ENCODE results near the gene SLIT3. TPM values are rescaled to one million over a fixed set of nuclear protein-coding genes. Genes with fewer than 3 reads are reported as not detected.

SLIT3 gene
- polyA plus RNA-seq, 1 of the 3 experiments (the other 2 are of a cell fraction): 119 TPM

DNA sequence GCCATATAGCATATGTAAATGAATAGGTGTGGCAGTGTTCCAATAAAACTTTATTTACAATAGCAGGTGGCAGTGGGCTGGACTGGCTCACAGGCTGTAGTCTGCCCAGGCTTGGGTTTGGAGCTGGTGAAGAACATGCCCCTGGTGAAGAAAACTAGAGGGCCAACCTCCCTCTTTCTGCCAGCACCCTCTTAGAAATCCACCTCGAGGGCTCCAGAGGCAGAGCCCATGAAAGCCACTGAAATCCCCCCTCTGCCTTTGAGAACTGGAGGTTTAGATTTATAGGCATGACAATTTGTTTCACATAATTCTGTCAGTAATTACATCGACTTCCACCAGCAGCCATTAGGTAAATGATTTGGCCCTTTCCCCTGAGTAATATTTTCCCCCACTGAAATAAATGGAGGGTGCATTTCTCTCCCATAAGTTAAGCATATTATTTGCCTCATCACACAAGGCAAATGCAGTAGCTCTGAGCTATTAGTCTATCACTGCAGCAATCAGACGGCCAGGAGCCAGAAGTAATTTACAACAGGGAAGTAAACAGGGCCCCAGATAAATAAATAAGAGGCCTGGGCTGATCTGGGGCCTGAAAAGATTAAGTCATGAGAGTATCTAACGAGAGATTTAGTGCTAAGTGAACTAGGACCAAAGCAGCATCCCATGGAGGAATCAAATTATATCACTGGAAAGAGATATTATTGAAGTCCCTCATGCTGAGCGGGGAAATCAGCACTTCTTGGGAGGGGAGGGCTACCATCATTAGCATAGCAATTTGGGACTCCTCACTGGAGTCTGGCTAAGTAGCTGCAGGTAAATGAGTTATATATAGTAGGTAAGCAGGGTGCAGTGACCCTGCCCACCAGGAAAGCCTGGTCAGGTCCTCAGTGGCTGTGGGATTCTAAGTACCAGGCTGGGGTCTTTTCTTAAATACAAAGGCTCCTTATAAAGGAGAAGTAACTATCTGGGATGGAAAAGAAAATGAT, 123.9 kb downstream of the SLIT3 start (continued):
- TF ChIP-seq, protein P1, sequence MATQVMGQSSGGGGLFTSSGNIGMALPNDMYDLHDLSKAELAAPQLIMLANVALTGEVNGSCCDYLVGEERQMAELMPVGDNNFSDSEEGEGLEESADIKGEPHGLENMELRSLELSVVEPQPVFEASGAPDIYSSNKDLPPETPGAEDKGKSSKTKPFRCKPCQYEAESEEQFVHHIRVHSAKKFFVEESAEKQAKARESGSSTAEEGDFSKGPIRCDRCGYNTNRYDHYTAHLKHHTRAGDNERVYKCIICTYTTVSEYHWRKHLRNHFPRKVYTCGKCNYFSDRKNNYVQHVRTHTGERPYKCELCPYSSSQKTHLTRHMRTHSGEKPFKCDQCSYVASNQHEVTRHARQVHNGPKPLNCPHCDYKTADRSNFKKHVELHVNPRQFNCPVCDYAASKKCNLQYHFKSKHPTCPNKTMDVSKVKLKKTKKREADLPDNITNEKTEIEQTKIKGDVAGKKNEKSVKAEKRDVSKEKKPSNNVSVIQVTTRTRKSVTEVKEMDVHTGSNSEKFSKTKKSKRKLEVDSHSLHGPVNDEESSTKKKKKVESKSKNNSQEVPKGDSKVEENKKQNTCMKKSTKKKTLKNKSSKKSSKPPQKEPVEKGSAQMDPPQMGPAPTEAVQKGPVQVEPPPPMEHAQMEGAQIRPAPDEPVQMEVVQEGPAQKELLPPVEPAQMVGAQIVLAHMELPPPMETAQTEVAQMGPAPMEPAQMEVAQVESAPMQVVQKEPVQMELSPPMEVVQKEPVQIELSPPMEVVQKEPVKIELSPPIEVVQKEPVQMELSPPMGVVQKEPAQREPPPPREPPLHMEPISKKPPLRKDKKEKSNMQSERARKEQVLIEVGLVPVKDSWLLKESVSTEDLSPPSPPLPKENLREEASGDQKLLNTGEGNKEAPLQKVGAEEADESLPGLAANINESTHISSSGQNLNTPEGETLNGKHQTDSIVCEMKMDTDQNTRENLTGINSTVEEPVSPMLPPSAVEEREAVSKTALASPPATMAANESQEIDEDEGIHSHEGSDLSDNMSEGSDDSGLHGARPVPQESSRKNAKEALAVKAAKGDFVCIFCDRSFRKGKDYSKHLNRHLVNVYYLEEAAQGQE (IDR thresholded peaks at IDR 0.05; ENCODE audit: low read depth, low read length): no peak
- TF ChIP-seq POLR2AphosphoS5 (IDR thresholded peaks at IDR 0.05; ENCODE audit: low read depth, low read length) (no peak), TAF1 (IDR thresholded peaks at IDR 0.05; ENCODE audit: borderline replicate concordance, low read depth, low read length) (no peak), SMC3 (IDR thresholded peaks at IDR 0.05; ENCODE audit: low read depth, low read length) (peak; percentile 5; the same call in 1 of the 2 replicates), GATA2 (CRISPR knock-in tag; IDR thresholded peaks at IDR 0.05) (peak; percentile 96), RFX5 (IDR thresholded peaks at IDR 0.05; ENCODE audit: low read length) (peak; percentile 14; the same call in 1 of the 2 replicates), CHD2 (IDR thresholded peaks at IDR 0.05; ENCODE audit: low read length, partially characterized antibody) (peak; percentile 75), RCOR1 (IDR thresholded peaks at IDR 0.05; ENCODE audit: low read length) (peak; percentile 78), MXI1 (IDR thresholded peaks at IDR 0.05; ENCODE audit: low read depth, low read length) (0 out of 2 replicates have a peak, but pooled peaks have one; percentile 54)

- no peak for DNase-seq
- Histone ChIP-seq H3K27me3 (ENCODE audit: insufficient read depth) (no peaks in the 10 kb centered on the region), H3K4me2 (no peak overlapping the region), H3K36me3 (replicated peaks in 1 of 2; ENCODE audit: control insufficient read depth in 1 of 2, insufficient read depth in 2 of 2, low read length in 1 of 2) (peaks cover 0 to 29% of the 10 kb centered on the region in 2 experiments), H3K9me3 (no peaks in the 10 kb centered on the region), H3K27ac (ENCODE audit: low read depth in 2 of 2, low read length in 1 of 2) (peak overlapping the region; percentile 61 to 95), H3K9me2 (no peaks in the 10 kb centered on the region), H3K4me3 (ENCODE audit: low read depth in 2 of 2, low read length in 1 of 2) (no peak overlapping the region), H3K4me1 (ENCODE audit: control insufficient read depth in 1 of 2, insufficient read depth in 2 of 2, low read depth in 1 of 2, low read length in 1 of 2) (peaks cover 0 to 45% of the 10 kb centered on the region in 2 experiments; a peak in 2 of 4 replicates), H3K79me2 (ENCODE audit: insufficient read depth) (peaks cover 7% of the 10 kb centered on the region), H2AFZ (ENCODE audit: low read depth) (no peak overlapping the region), H3F3A (replicated peaks; ENCODE audit: insufficient read depth) (no peaks in the 10 kb centered on the region), H4K20me1 (ENCODE audit: insufficient read depth) (no peaks in the 10 kb centered on the region), H3K9ac (no peak overlapping the region)
- ChIA-PET CTCF (interaction anchor here (1.1 to 2.5 kb wide), 8 partner anchors 12 to 188 kb away, joined by 3 to 11 read pairs (median 5); partner anchors contain the start of gene SLIT3), POLR2A (interaction anchor here (1.5 kb wide), 1 partner anchor 76 kb away, joined by 3 read pairs; no protein-coding TSS in a partner anchor)
- WGBS (ENCODE audit: low lambda C conversion rate): 100% methylated on average over 3 of the region's 3 CpGs
- TF ChIP-seq MXI1 (IDR thresholded peaks at IDR 0.05; ENCODE audit: low read depth, low read length) (no peak), ZBTB33 (IDR thresholded peaks at IDR 0.05; ENCODE audit: borderline replicate concordance, low read depth) (no peak), USF1 (IDR thresholded peaks at IDR 0.05; ENCODE audit: borderline replicate concordance, low read depth) (no peak), RCOR1 (IDR thresholded peaks at IDR 0.05; ENCODE audit: low read length) (no peak), TEAD4 (IDR thresholded peaks at IDR 0.05; ENCODE audit: borderline replicate concordance, insufficient read depth) (no peak), USF2 (IDR thresholded peaks at IDR 0.05; ENCODE audit: borderline replicate concordance, low read depth, low read length) (no peak), MAX (IDR thresholded peaks at IDR 0.05; ENCODE audit: low read depth) (no peak), FOSL2 (IDR thresholded peaks at IDR 0.05; ENCODE audit: borderline replicate concordance, low read depth) (no peak), TAF1 (IDR thresholded peaks at IDR 0.05; ENCODE audit: borderline replicate concordance, low read depth, low read length) (no peak), EP300 (IDR thresholded peaks at IDR 0.05; ENCODE audit: borderline replicate concordance in 1 of 2, low read depth in 1 of 2, low read length in 1 of 2) (no peak), GABPA (IDR thresholded peaks at IDR 0.05; ENCODE audit: low read depth) (no peak), NRF1 (IDR thresholded peaks at IDR 0.05; ENCODE audit: low read depth, low read length) (no peak), YY1 (IDR thresholded peaks at IDR 0.05; ENCODE audit: low read depth) (no peak)
Observed at GRCh38 chr5:169175733-169176132, 125.2 kb downstream of the SLIT3 start.

All from SK-N-SH (cell line).